GM12872 (cell line): ENCODE results near the gene TSHZ3.

ENCODE experiments used
- CTCF ChIP-seq: IDR thresholded peaks from 3 replicates; pipeline ENCODE4 v1.5.1; 2011; ENCODE audit warnings: low read depth, mild to moderate bottlenecking, low read length, moderate library complexity; ENCODE audit not compliant: insufficient read depth

Gene TSHZ3

GRCh38 chr19:31314849-31315629 lies 34.2 kb downstream of the TSHZ3 start:
- TF ChIP-seq CTCF = no peak

GRCh38 chr19:31314156-31314555 lies 35.1 kb downstream of the TSHZ3 start:
- no peak for TF ChIP-seq CTCF

GRCh38 chr19:31313291-31314030 lies 35.8 kb downstream of the TSHZ3 start:
- no peak for TF ChIP-seq CTCF

GRCh38 chr19:31312677-31313244 lies 36.5 kb downstream of the TSHZ3 start:
- no peak for TF ChIP-seq CTCF

GRCh38 chr19:31312009-31312676 lies 37.1 kb downstream of the TSHZ3 start:
- TF ChIP-seq CTCF = no peak

GRCh38 chr19:31310432-31311133 lies 38.7 kb downstream of the TSHZ3 start:
- TF ChIP-seq CTCF = no peak

- no peak for TF ChIP-seq CTCF
Observed at GRCh38 chr19:31308781-31309180, 40.5 kb downstream of the TSHZ3 start.
